Caco-2 (cell line): ENCODE measurements around the gene EXOC6B. TPM values are rescaled to one million over a fixed set of nuclear protein-coding genes. Genes with fewer than 3 reads are reported as not detected.

ENCODE experiments used
- BruUV-seq: library from RNA; stranded (reverse); fragments of 400-500 nt; replicated peaks from 2 replicates; lab custom pipeline; 2021; lab: Mats Ljungman, UMichigan
- CTCF ChIA-PET: fragments of 300-600 bp; sonication (Branson Sonifier 250); formaldehyde crosslinking; loops from one replicate; lab custom pipeline; 2022; ENCODE audit warnings: antibody characterized with exemption; lab: Charles Lee
- POLR2A ChIA-PET: fragments of 300-600 bp; sonication (Branson Sonifier 250); formaldehyde crosslinking; loops from one replicate; lab custom pipeline; 2022; ENCODE audit warnings: antibody characterized with exemption; lab: Charles Lee
- DNase-seq, 2 experiments: peaks; one replicate each; pipeline versions ENCODE4 v3.0.0 to v3.0.0-alpha.2; 2020 to 2022
- H3K27me3 ChIP-seq: replicated peaks from 2 replicates; pipeline ENCODE4 v1.6.0; 2011; ENCODE audit warnings: low read length; ENCODE audit not compliant: control insufficient read depth, insufficient read depth
- H3K36me3 ChIP-seq: 2 replicates; pipeline ENCODE4 v1.5.1; 2011; ENCODE audit warnings: low read length; ENCODE audit not compliant: control insufficient read depth, insufficient read depth
- H3K4me1 ChIP-seq: fragments of 250-450 bp; sonication (Bioruptor Pico); 2 replicates; pipeline ENCODE4 v1.5.1; 2020; ENCODE audit warnings: mild to moderate bottlenecking
- H3K4me3 ChIP-seq: 2 replicates; pipeline ENCODE4 v1.5.1; 2011; ENCODE audit warnings: low read depth, mild to moderate bottlenecking, control low read depth, low read length
- H3K9me3 ChIP-seq: fragments of 250-450 bp; sonication (Bioruptor Pico); 2 replicates; pipeline ENCODE4 v1.5.1; 2020; ENCODE audit warnings: mild to moderate bottlenecking, moderate library complexity
- H3K27ac Mint-ChIP-seq: one replicate; pipeline ENCODE4 v1.8.0; 2022; ENCODE audit warnings: mixed read lengths; ENCODE audit not compliant: unreplicated experiment
- H3K27me3 Mint-ChIP-seq: one replicate; pipeline ENCODE4 v1.8.0; 2022; ENCODE audit warnings: mixed read lengths; ENCODE audit not compliant: insufficient read depth, unreplicated experiment
- H3K36me3 Mint-ChIP-seq: one replicate; pipeline ENCODE4 v1.8.0; 2022; ENCODE audit warnings: mild to moderate bottlenecking, mixed read lengths; ENCODE audit not compliant: insufficient read depth, unreplicated experiment
- H3K4me1 Mint-ChIP-seq: one replicate; pipeline ENCODE4 v1.8.0; 2022; ENCODE audit warnings: low read depth, mixed read lengths; ENCODE audit not compliant: unreplicated experiment
- H3K4me3 Mint-ChIP-seq: one replicate; pipeline ENCODE4 v1.8.0; 2022; ENCODE audit warnings: mild to moderate bottlenecking, moderate library complexity, mixed read lengths; ENCODE audit not compliant: unreplicated experiment
- H3K9me3 Mint-ChIP-seq: one replicate; pipeline ENCODE4 v1.8.0; 2022; ENCODE audit warnings: mixed read lengths; ENCODE audit not compliant: unreplicated experiment
- intact Hi-C: fragments of 100-400 bp; cut with micrococcal nuclease; formaldehyde crosslinking; loops from one replicate; pipeline ENCODE4 v1.10.0; 2022; ENCODE audit not compliant: unreplicated experiment
- total RNA-seq: library from RNA; stranded (reverse); gene quantifications from 2 replicates; pipeline ENCODE4 v1.2.3, GENCODE V29; 2022
- TF ChIP-seq, protein P1 (sequence below), 2 experiments: fragments of 200-600 bp in 1 of 2; IDR thresholded peaks; 1 replicate in 1 of 2; 2 replicates in 1 of 2; pipeline versions ENCODE4 v1.5.1 to v1.8.0; 2011 to 2022; ENCODE audit warnings: antibody characterized with exemption in 1 of 2, control low read depth in 1 of 2, inconsistent platforms in 1 of 2, low read depth in 1 of 2, low read length in 1 of 2, mild to moderate bottlenecking in 1 of 2, moderate library complexity in 1 of 2; ENCODE audit not compliant: insufficient read depth in 1 of 2, severe bottlenecking in 1 of 2, unreplicated experiment in 1 of 2

The EXOC6B gene
- total RNA-seq, 1 experiment from 2014 or later, result 36.1 TPM

DNA sequence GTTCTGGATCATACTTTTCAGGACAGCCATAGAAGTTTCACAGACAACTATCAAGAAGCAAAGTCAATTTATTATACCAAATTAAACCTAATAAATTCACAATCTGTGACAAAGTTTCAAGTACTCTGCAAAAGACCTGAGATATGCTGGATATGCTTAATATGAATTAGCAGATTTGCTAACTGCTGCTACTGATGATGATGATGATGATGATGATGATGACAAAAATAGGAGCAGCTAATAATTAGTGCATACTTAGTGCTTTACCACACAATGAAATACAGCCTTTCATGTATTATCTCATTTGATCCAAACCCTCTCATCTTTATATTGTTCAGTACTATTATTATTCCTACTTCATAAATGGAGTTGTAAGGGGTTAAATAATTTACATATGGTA, 462.4 kb downstream of the EXOC6B start:
- DNase-seq, result no peak
- Histone ChIP-seq H3K36me3 (no peaks in the 10 kb centered on the region; the same call in 1 of the 2 replicates), H3K9me3 (no peaks in the 10 kb centered on the region), H3K27me3 (no peaks in the 10 kb centered on the region), H3K4me1 (no peaks in the 10 kb centered on the region), H3K4me3 (no peak overlapping the region)
- H3K4me3 Mint-ChIP-seq, result no peak overlapping the region
- TF ChIP-seq, protein P1, sequence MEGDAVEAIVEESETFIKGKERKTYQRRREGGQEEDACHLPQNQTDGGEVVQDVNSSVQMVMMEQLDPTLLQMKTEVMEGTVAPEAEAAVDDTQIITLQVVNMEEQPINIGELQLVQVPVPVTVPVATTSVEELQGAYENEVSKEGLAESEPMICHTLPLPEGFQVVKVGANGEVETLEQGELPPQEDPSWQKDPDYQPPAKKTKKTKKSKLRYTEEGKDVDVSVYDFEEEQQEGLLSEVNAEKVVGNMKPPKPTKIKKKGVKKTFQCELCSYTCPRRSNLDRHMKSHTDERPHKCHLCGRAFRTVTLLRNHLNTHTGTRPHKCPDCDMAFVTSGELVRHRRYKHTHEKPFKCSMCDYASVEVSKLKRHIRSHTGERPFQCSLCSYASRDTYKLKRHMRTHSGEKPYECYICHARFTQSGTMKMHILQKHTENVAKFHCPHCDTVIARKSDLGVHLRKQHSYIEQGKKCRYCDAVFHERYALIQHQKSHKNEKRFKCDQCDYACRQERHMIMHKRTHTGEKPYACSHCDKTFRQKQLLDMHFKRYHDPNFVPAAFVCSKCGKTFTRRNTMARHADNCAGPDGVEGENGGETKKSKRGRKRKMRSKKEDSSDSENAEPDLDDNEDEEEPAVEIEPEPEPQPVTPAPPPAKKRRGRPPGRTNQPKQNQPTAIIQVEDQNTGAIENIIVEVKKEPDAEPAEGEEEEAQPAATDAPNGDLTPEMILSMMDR (IDR thresholded peaks at IDR 0.05; ENCODE audit: insufficient read depth in 1 of 2, low read depth in 1 of 2, low read length in 1 of 2, severe bottlenecking in 1 of 2, unreplicated experiment in 1 of 2), result no peak
- intact Hi-C loops, result no loop called here
- POLR2A ChIA-PET, result no interaction called here
- BruUV-seq, result no TSS peak
- H3K27me3 Mint-ChIP-seq, result no peaks in the 10 kb centered on the region
- H3K4me1 Mint-ChIP-seq, result peaks cover 7% of the 10 kb centered on the region
- H3K27ac Mint-ChIP-seq, result no peak overlapping the region
- no peaks in the 10 kb centered on the region for H3K9me3 Mint-ChIP-seq
- CTCF ChIA-PET, result no interaction called here
- H3K36me3 Mint-ChIP-seq, result no peaks in the 10 kb centered on the region

- Histone ChIP-seq H3K27me3 (no peaks in the 10 kb centered on the region), H3K36me3 (no peaks in the 10 kb centered on the region; the same call in 1 of the 2 replicates), H3K9me3 (no peaks in the 10 kb centered on the region), H3K4me3 (no peak overlapping the region), H3K4me1 (no peaks in the 10 kb centered on the region)
- ChIA-PET POLR2A (no interaction called here), CTCF (no interaction called here)
- intact Hi-C loops, result no loop called here
- H3K27ac Mint-ChIP-seq, result no peak overlapping the region
- no peak for DNase-seq
- H3K4me3 Mint-ChIP-seq, result no peak overlapping the region
- no peaks in the 10 kb centered on the region for H3K9me3 Mint-ChIP-seq
- TF ChIP-seq, protein P1 (IDR thresholded peaks at IDR 0.05; ENCODE audit: insufficient read depth in 1 of 2, low read depth in 1 of 2, low read length in 1 of 2, severe bottlenecking in 1 of 2, unreplicated experiment in 1 of 2), result no peak
- BruUV-seq, result no TSS peak
- no peaks in the 10 kb centered on the region for H3K36me3 Mint-ChIP-seq
- peaks cover 7% of the 10 kb centered on the region for H3K4me1 Mint-ChIP-seq
- no peaks in the 10 kb centered on the region for H3K27me3 Mint-ChIP-seq
Observed at GRCh38 chr2:72362733-72363132, 463.1 kb downstream of the EXOC6B start.

GRCh38 chr2:72361521-72361920, 464.3 kb downstream of the EXOC6B start:
- POLR2A ChIA-PET, result no interaction called here
- Histone ChIP-seq H3K9me3 (no peaks in the 10 kb centered on the region), H3K27me3 (no peaks in the 10 kb centered on the region), H3K4me1 (no peaks in the 10 kb centered on the region), H3K4me3 (no peak overlapping the region), H3K36me3 (no peaks in the 10 kb centered on the region)
- H3K27ac Mint-ChIP-seq, result no peak overlapping the region
- no peak overlapping the region for H3K4me3 Mint-ChIP-seq
- H3K27me3 Mint-ChIP-seq, result no peaks in the 10 kb centered on the region
- CTCF ChIA-PET, result no interaction called here
- TF ChIP-seq, protein P1 (IDR thresholded peaks at IDR 0.05; ENCODE audit: insufficient read depth in 1 of 2, low read depth in 1 of 2, low read length in 1 of 2, severe bottlenecking in 1 of 2, unreplicated experiment in 1 of 2), result no peak
- no peaks in the 10 kb centered on the region for H3K36me3 Mint-ChIP-seq
- H3K4me1 Mint-ChIP-seq, result peaks cover 7% of the 10 kb centered on the region
- no TSS peak for BruUV-seq
- H3K9me3 Mint-ChIP-seq, result no peaks in the 10 kb centered on the region
- intact Hi-C loops, result no loop called here
- no peak for DNase-seq
